ENCODE measurements around the gene LITAFD. TPM values are rescaled to one million over a fixed set of nuclear protein-coding genes. Genes with fewer than 3 reads are reported as not detected.

Gene LITAFD
- total RNA-seq, 1 experiment from 2014 or later: not detected

GRCh38 chr16:8903004-8903403 is 20.9 kb downstream of the LITAFD start:
- ChIA-PET POLR2A (no interaction called here), CTCF (no interaction called here)
- Mint-ChIP-seq H3K36me3 (ENCODE audit: insufficient read depth, unreplicated experiment) (peaks cover 92% of the 10 kb centered on the region), H3K4me1 (ENCODE audit: insufficient read depth, unreplicated experiment) (no peaks in the 10 kb centered on the region), H3K27me3 (ENCODE audit: insufficient read depth, unreplicated experiment) (no peaks in the 10 kb centered on the region), H3K27ac (ENCODE audit: low read depth, unreplicated experiment) (no peak overlapping the region), H3K9me3 (ENCODE audit: unreplicated experiment) (no peaks in the 10 kb centered on the region), H3K4me3 (ENCODE audit: unreplicated experiment) (no peak overlapping the region)
- no peak for DNase-seq (ENCODE audit: unreplicated experiment)
- no peak for TF ChIP-seq CTCF (IDR thresholded peaks at IDR 0.05; ENCODE audit: unreplicated experiment)
- intact Hi-C loops (cut with micrococcal nuclease): no loop called here
- BruUV-seq (replicated peaks): no TSS peak

GRCh38 chr16:8904018-8904430 is 21.9 kb downstream of the LITAFD start:
- intact Hi-C loops (cut with micrococcal nuclease): no loop called here
- POLR2A ChIA-PET: no interaction called here
- CTCF ChIA-PET: interaction anchor here (0.7 to 1.4 kb wide), 4 partner anchors 19 to 199 kb away, joined by 3 to 4 read pairs (median 4); no protein-coding TSS in a partner anchor
- H3K9me3 Mint-ChIP-seq (ENCODE audit: unreplicated experiment): no peaks in the 10 kb centered on the region
- H3K27ac Mint-ChIP-seq (ENCODE audit: low read depth, unreplicated experiment): no peak overlapping the region
- no peaks in the 10 kb centered on the region for H3K27me3 Mint-ChIP-seq (ENCODE audit: insufficient read depth, unreplicated experiment)
- no peak for DNase-seq (ENCODE audit: unreplicated experiment)
- BruUV-seq (replicated peaks): no TSS peak
- TF ChIP-seq CTCF (IDR thresholded peaks at IDR 0.05; ENCODE audit: unreplicated experiment): no peak
- no peaks in the 10 kb centered on the region for H3K4me1 Mint-ChIP-seq (ENCODE audit: insufficient read depth, unreplicated experiment)
- no peak overlapping the region for H3K4me3 Mint-ChIP-seq (ENCODE audit: unreplicated experiment)
- H3K36me3 Mint-ChIP-seq (ENCODE audit: insufficient read depth, unreplicated experiment): peaks cover 92% of the 10 kb centered on the region

GRCh38 chr16:8905168-8905762 is 23.1 kb downstream of the LITAFD start:
- Mint-ChIP-seq H3K36me3 (ENCODE audit: insufficient read depth, unreplicated experiment) (peaks cover 85% of the 10 kb centered on the region), H3K9me3 (ENCODE audit: unreplicated experiment) (no peaks in the 10 kb centered on the region), H3K27ac (ENCODE audit: low read depth, unreplicated experiment) (no peak overlapping the region), H3K4me1 (ENCODE audit: insufficient read depth, unreplicated experiment) (no peaks in the 10 kb centered on the region), H3K27me3 (ENCODE audit: insufficient read depth, unreplicated experiment) (no peaks in the 10 kb centered on the region), H3K4me3 (ENCODE audit: unreplicated experiment) (no peak overlapping the region)
- intact Hi-C loops (cut with micrococcal nuclease): loop anchor here (1.0 kb wide), 1 partner anchor 103 kb away; no protein-coding TSS in a partner anchor
- POLR2A ChIA-PET: no interaction called here
- CTCF ChIA-PET: interaction anchor here (0.7 to 2.9 kb wide), 9 partner anchors 8 to 103 kb away, joined by 3 to 17 read pairs (median 3); no protein-coding TSS in a partner anchor
- TF ChIP-seq CTCF (IDR thresholded peaks at IDR 0.05; ENCODE audit: unreplicated experiment): peak; percentile 34
- peak; percentile 25 for DNase-seq (ENCODE audit: unreplicated experiment)
- no TSS peak for BruUV-seq (replicated peaks)

- H3K27ac Mint-ChIP-seq (ENCODE audit: low read depth, unreplicated experiment): no peak overlapping the region
- no peaks in the 10 kb centered on the region for H3K9me3 Mint-ChIP-seq (ENCODE audit: unreplicated experiment)
- no peak overlapping the region for H3K4me3 Mint-ChIP-seq (ENCODE audit: unreplicated experiment)
- BruUV-seq (replicated peaks): no TSS peak
- DNase-seq (ENCODE audit: unreplicated experiment): no peak
- peaks cover 85% of the 10 kb centered on the region for H3K36me3 Mint-ChIP-seq (ENCODE audit: insufficient read depth, unreplicated experiment)
- CTCF ChIA-PET: interaction anchor here (0.6 to 2.9 kb wide), 11 partner anchors 8 to 233 kb away, joined by 3 to 17 read pairs (median 3); no protein-coding TSS in a partner anchor
- no peaks in the 10 kb centered on the region for H3K4me1 Mint-ChIP-seq (ENCODE audit: insufficient read depth, unreplicated experiment)
- intact Hi-C loops (cut with micrococcal nuclease): loop anchor here (1.0 kb wide), 1 partner anchor 102 kb away; no protein-coding TSS in a partner anchor
- TF ChIP-seq CTCF (IDR thresholded peaks at IDR 0.05; ENCODE audit: unreplicated experiment): peak; percentile 19
- POLR2A ChIA-PET: no interaction called here
- no peaks in the 10 kb centered on the region for H3K27me3 Mint-ChIP-seq (ENCODE audit: insufficient read depth, unreplicated experiment)
Measured at GRCh38 chr16:8905795-8906591, 23.8 kb downstream of the LITAFD start.
